ENCODE measurements around the gene OSBPL5.

OSBPL5 gene

DNA sequence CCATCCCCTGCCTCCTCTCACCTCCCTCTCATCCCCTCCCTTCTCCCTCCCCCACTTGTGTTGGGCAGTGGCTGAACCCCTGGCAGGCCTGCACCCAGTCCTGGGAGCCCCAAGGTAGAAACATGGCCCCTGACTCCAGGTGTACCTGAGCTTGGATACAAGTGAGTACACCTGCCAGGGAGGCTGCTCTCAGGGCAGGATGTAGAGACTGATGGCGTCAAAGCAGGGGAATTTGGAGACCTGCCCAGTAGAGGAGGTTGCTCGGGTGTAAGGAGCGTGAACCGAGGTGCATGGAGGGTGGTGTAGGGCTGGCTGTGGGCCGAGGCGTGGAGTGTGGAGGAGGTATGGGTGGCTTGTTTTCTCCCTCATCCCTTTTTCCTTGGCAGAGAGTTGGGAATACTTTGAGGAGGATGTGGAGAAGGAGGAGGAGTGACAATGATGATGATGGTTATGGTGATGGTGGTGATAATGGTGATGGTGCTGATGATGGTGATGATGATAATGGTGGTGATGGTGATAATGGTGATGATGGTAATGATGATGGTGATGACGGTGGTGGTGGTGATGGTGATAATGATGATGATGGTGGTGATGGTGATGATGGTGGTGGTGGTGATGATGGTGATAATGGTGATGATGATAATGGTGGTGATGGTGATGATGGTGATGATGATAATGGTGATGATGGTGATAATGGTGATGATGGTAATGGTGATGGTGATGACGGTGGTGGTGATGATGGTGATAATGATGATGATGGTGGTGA lies 41.2 kb upstream of the OSBPL5 start:
- H3K4me3 ChIP-seq (ENCODE audit: low read depth, low read length) = no peak overlapping the region

DNA sequence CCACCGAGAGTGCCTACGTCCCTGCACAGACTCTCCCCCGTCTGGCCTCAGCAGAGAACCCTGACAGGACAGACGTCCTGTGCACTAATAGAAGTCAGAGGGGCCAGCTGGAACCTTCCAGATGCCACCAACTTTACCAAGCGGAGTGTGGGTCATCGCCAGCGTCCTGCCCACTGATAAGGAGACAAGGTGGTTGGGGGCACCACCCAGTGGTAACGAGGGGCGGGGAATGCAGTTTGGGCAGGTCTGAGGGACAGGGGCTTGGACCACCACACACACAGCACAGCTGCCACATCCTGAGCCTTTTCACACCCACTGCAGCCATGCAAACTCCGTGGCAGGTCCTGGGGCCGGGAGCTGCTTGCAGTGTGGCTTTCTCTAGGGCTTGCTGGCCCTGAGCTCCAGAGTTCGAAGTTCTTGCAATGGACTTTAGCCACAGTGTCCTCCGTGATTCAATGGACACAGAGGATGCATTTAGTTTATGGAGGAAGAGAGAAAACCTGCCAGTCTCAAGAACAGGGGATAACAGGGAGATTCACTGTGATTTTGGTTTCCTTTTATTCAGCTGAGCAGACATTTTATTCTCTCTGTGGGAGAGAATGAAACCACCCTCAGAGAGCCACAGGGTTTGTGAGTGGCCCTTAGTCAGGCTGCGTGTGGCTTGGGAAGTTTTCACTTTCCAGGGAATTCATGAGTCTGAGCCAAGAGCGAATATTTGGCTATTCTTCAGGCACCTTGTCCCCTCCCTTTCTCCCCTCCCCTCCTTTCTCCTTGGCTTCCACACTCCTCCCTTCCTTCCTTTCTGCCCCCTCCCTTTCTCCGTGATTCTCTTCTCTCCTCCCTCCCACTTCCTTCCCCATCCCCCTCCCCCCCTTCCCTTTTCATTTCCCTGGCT lies 40.4 kb upstream of the OSBPL5 start:
- no peak overlapping the region for H3K4me3 ChIP-seq (ENCODE audit: low read depth, low read length)
- TF ChIP-seq, protein P1, sequence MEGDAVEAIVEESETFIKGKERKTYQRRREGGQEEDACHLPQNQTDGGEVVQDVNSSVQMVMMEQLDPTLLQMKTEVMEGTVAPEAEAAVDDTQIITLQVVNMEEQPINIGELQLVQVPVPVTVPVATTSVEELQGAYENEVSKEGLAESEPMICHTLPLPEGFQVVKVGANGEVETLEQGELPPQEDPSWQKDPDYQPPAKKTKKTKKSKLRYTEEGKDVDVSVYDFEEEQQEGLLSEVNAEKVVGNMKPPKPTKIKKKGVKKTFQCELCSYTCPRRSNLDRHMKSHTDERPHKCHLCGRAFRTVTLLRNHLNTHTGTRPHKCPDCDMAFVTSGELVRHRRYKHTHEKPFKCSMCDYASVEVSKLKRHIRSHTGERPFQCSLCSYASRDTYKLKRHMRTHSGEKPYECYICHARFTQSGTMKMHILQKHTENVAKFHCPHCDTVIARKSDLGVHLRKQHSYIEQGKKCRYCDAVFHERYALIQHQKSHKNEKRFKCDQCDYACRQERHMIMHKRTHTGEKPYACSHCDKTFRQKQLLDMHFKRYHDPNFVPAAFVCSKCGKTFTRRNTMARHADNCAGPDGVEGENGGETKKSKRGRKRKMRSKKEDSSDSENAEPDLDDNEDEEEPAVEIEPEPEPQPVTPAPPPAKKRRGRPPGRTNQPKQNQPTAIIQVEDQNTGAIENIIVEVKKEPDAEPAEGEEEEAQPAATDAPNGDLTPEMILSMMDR (IDR thresholded peaks at IDR 0.05; ENCODE audit: low read depth, low read length) = no peak

More for the DNA sequence above, 41.2 kb upstream of the OSBPL5 start:
- TF ChIP-seq, protein P1 (IDR thresholded peaks at IDR 0.05; ENCODE audit: low read depth, low read length) = no peak

DNA sequence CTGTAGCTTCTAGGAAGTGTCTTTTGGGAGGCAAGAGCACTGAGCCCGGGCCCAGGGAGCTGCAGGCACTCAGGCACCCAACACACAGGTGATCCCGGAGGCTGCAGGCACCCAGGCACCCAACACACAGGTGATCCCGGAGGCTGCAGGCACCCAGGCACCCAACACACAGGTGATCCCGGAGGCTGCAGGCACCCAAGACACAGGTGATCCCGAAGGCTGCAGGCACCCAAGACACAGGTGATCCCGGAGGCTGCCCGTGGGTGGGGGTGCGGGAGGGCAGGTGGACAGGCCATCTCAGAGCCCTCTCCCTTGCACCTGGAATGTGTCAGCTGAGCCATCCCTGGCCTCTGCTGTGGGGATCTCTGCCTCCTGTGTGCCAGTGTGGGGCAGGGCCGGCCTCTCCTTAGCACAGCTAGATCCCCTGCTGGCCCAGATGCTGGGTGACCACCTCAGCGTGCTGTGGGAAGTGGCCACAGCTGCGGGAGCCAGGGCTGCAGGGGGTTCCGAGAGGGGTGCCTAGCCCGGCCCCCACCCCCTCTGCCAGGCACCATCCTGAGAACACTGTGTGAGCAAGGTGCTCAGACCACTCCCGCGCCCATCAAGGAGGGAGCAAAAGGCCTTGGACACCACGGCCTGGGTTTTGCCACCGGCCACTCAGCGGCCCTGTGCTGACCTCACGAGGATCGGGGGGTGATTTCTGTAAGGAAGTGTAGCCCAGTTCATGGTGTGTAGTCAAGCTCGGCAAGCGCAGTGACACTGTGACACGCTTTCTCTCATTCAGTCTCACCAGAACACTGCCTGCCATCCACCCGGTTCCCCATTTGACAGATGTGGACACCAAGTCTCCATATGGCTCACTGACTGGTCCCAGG lies 39.3 kb upstream of the OSBPL5 start:
- TF ChIP-seq, protein P1 (IDR thresholded peaks at IDR 0.05; ENCODE audit: low read depth, low read length) = no peak
- H3K4me3 ChIP-seq (ENCODE audit: low read depth, low read length) = no peak overlapping the region

DNA sequence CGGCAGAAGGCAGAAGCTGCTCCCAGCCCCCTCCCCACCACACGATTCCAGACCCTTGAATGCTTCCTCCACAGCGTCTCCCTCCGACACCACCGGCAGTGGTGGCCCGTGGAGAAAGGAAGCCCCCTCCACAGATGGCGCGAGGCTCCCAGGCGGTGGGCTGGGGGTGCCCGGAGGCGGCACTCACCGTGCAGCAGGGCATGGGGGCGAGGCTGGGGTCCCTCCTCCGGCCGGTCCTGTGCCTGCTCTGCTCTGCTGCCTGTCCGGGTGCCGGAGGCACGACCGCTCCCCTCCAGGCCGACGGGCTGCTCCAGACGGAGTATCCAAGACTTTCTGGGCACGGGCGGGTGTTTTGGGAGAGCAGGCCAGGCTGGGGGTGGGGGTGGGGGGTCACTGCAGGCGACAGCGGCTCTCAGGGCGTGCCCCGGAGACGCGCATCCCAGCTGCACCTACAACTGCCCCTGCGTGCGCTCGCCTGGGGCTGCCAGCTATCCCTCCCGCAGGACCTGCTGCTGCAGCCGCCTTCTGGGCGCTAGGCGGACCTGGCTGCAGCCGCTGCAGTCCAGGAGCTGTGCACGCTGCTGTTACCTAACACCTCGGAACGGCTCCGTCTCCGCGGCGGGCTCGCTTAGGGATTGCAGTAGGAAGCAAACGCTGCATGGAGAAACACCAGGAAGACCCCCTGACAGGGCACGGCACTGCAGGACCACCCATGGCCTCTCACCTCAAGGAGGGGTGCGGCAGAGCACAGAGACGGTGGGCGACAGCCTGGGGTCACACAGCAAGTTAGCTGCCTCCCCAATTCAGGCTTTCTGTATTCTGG lies 38.3 kb upstream of the OSBPL5 start:
- H3K4me3 ChIP-seq (ENCODE audit: low read depth, low read length) = no peak overlapping the region
- TF ChIP-seq, protein P1 (IDR thresholded peaks at IDR 0.05; ENCODE audit: low read depth, low read length) = no peak

DNA sequence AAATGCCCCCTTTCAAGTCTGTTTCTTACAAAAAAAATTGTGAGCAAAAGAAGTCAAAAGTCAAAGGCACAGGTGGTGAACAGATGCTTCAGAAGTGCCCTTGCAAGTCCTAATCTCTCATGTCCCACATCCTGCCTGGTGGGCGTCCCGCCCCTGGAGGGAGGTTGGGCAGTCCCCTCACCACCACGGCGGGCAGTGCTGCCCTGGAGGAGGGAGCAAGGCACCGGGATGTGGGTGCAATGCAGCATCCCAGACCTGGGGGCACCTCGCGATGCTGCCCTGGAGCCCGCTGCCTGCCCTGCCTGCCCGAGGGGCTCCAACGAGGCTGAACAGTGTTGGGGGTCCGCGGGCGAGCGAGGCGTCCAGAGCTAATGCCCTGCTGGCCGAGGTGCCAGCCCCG lies 37.6 kb upstream of the OSBPL5 start:
- TF ChIP-seq, protein P1 (IDR thresholded peaks at IDR 0.05; ENCODE audit: low read depth, low read length) = no peak
- no peak overlapping the region for H3K4me3 ChIP-seq (ENCODE audit: low read depth, low read length)

DNA sequence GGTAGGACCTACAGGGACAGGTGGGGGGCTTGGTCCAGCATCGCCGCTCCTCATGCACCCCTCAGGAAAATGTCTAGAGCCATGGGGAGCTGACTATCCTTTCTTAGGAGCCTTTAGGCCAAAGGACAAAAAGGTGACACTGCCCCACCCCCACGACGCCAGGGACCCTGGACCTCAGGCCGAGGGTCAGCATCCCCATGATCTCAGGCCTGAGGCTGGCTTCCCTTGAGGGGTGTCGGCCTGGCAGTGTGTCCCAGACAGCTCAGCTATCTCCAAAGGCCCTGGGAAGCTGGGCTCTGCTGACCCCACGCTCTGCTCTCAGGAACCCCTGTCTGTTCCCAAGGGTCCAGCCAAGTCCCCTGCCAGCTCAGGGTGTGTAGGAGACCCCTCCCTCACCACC lies 37.2 kb upstream of the OSBPL5 start:
- no peak overlapping the region for H3K4me3 ChIP-seq (ENCODE audit: low read depth, low read length)
- TF ChIP-seq, protein P1 (IDR thresholded peaks at IDR 0.05; ENCODE audit: low read depth, low read length) = no peak
